Measurements from ENCODE around the gene THAP11. TPM values are rescaled to one million over a fixed set of nuclear protein-coding genes. Genes with fewer than 3 reads are reported as not detected.
A peak's percentile ranks its signal among the peaks of the same experiment; 100 is the strongest.
"Not testable (repeated sequence)": the region's sequence is repeated elsewhere in the genome, so short reads cannot be mapped to it uniquely, and the experiment has no call there.

The THAP11 gene
- polyA plus RNA-seq, 3 donors, result 11.4 to 16.4 (median 15.6) TPM

- WGBS, 3 donors, result 0 to 3% (median 2%) methylated on average over 3 of the region's 3 CpGs
- no peak overlapping the region for H3K27ac ChIP-seq (ENCODE audit: low read depth, low read length)
Observed at GRCh38 chr16:67833030-67833414, 9.1 kb upstream of the THAP11 start.

DNA sequence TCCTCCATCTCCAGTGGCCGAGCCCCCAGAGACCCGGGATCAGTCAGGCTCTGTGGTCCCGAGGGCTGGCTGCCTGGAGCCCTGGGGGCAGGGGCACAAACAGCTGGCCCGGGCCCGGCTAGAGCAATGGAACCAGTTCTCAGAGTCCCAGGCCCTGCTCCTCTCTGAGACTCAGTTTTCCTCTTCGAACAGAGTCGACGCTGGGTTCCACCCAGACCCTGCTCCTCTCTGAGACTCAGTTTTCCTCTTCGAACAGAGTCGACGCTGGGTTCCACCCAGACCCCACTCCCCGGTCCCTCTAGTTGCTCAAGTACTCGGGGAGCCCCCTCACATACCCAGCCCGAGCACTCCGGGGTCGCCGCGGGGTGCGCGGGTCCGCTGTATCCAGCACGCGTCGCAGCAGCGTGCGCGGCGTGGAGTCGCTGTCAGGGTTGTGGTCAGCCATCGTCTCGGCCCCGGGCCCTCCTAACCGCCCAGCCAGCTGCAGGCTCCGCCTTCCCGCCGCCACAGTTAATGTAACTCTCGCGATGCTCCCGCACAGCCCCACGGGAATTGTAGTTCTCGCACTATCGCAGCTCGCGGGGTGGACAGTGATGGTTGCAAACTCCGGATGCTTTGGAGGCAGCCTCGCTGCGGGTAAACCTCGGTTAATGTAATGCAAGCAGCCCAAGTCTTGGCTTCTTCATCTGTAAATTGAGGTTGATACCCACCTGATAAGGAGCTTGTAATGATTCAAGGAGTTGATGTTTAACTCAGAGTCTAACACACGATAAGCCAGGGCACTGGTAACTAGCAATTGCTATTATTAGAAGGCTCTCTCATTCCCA lies 8.5 kb upstream of the THAP11 start:
- H3K27ac ChIP-seq (ENCODE audit: low read depth, low read length), result no peak overlapping the region

DNA sequence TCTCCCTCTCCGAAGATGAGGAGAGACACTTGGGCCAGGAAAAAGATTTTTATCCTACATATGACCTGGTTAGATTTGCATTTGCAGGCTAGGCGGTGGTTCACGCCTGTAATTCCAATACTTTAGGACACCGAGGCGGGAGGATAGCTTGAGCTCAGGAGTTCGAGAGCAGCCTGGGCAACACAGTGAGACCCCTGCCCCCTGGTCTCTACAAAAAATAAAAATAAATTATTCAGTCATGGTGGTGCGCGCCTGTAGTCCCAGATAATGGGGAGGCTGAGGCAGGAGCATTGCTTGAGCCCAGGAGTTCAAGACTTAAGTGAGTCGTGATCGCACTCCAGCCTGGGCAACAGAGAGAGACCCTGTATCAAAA lies 7.9 kb upstream of the THAP11 start:
- 81 to 84% (median 83%) methylated on average over 10 of the region's 10 CpGs for WGBS, 3 donors
- H3K27ac ChIP-seq (ENCODE audit: low read depth, low read length), result no peak overlapping the region

More for the DNA sequence above, 8.5 kb upstream of the THAP11 start:
- 0 to 1% (median 1%) methylated on average over 49 of the region's 49 CpGs for WGBS, 3 donors

DNA sequence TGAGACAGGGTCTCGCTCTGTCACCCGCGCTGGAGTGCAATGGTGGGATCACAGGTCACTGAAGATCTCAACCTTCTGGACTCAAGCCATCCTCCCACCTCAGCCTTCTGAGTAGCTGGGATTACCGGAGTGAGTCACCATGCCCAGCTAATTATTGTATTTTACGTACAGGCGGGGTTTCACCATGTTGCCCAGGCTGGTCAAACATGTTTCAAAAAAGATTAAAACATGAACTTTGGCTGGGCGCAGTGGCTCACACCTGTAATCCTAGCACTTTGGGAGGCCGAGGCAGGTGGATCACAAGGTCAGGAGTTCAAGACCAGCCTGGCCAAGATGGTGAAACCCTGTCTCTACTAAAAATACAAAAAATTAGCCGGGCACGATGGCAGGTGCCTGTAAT lies 4.9 kb upstream of the THAP11 start:
- H3K27ac ChIP-seq (ENCODE audit: low read depth, low read length), result not testable (repeated sequence)
- WGBS, 3 donors, result 88 to 96% (median 94%) methylated on average over 10 of the region's 10 CpGs

DNA sequence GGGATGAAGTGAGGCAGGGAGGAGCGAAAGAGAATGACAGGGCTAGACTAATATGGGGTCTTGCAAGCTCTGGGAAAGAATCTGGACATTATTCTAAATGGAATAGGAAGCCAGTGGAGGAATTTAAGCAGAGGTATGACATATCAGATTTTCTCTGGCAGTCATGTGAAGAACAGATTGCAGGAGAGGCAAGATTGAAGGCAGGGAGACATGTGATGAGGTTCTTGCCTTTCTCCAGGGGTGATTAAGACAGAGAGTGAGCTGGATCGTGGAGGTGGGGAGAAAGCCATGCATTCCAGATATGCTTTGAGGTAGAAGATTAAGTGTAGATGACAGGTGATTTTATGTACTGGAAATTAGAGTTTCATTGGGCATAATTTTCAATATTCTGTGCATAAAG lies 4.3 kb upstream of the THAP11 start:
- 86 to 90% (median 87%) methylated on average over 2 of the region's 2 CpGs for WGBS, 3 donors
- H3K27ac ChIP-seq (ENCODE audit: low read depth, low read length), result no peak overlapping the region

DNA sequence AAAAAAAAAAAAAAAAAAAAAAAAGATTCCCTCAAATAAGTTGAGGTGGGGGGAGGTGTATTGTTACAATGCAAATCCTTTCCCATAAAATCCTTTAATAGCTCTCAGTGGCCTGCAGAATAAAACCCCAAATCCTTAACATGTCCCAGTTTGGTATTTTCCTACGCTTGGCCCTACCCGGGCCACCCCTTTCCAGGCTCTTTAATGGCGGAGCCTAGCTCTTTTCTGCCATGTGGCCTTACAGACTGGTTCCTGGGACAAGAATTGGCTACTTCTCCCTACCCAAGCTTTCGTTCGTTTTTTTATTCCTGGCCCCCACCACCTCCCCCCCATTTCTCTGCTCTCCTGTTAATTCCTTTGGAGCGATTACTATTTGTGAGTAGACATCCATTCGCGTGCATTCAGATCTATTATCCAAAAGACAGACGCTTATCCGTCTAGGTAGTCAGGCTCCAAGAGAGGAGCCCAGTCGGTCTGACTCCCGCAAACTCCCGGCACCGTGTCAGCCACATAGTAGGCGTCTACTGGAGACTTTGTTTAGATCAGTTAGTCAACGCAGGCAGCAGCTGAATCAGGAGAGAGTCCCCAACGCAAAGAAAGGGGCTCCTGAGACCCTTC lies 813 bp upstream of the THAP11 start:
- WGBS, 3 donors, result 45 to 51% (median 49%) methylated on average over 17 of the region's 17 CpGs
- H3K27ac ChIP-seq (ENCODE audit: low read depth, low read length), result no peak overlapping the region

DNA sequence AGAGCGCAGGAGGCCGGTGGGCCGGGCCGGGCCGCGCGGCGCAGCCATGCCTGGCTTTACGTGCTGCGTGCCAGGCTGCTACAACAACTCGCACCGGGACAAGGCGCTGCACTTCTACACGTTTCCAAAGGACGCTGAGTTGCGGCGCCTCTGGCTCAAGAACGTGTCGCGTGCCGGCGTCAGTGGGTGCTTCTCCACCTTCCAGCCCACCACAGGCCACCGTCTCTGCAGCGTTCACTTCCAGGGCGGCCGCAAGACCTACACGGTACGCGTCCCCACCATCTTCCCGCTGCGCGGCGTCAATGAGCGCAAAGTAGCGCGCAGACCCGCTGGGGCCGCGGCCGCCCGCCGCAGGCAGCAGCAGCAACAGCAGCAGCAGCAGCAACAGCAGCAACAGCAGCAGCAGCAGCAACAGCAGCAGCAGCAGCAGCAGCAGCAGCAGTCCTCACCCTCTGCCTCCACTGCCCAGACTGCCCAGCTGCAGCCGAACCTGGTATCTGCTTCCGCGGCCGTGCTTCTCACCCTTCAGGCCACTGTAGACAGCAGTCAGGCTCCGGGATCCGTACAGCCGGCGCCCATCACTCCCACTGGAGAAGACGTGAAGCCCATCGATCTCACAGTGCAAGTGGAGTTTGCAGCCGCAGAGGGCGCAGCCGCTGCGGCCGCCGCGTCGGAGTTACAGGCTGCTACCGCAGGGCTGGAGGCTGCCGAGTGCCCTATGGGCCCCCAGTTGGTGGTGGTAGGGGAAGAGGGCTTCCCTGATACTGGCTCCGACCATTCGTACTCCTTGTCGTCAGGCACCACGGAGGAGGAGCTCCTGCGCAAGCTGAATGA lies 606 bp downstream of the THAP11 start:
- WGBS, 3 donors, result 0 to 1% (median 1%) methylated on average over 58 to 67 of the region's 67 CpGs
- peak overlapping the region; percentile 13 for H3K27ac ChIP-seq (ENCODE audit: low read depth, low read length)

DNA sequence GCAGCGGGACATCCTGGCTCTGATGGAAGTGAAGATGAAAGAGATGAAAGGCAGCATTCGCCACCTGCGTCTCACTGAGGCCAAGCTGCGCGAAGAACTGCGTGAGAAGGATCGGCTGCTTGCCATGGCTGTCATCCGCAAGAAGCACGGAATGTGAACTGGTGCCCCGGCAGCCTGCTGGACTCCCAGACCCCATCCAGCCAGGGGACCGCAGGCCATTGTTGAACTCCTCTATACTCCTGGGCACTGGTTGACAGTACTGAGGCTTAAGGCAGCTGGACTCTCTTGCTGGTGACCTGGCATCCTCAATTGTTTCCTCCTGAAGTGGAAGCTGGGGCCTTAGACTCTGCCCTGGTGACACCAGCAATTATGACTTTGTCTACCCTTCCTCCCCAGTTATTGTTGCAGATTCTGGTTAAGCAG lies 1.2 kb downstream of the THAP11 start:
- no peak overlapping the region for H3K27ac ChIP-seq (ENCODE audit: low read depth, low read length)
- 7 to 15% (median 8%) methylated on average over 11 of the region's 11 CpGs for WGBS, 3 donors

DNA sequence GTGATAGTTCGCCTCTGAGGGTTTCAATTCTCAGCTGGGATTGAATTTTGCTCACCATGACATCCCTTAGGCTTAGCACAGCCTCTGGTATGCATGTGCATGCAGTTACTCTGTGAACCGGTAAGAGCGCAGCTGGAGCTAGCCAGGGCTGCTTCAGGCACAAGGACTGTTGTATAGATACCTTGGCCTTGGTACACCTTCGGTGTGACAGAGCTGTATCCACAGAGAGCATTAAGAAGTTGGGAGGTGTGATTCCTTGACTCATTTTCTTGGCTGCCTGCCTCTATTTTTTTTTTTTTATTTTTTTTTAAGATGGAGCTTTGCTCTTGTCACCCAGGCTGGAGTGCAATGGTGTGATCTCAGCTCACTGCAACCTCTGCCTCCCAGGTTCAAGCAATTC lies 2.4 kb downstream of the THAP11 start:
- H3K27ac ChIP-seq (ENCODE audit: low read depth, low read length), result no peak overlapping the region
- WGBS, 3 donors, result 58 to 82% (median 81%) methylated on average over 4 of the region's 4 CpGs

- H3K27ac ChIP-seq (ENCODE audit: low read depth, low read length), result no peak overlapping the region
- 71 to 73% (median 72%) methylated on average over 5 of the region's 5 CpGs for WGBS, 3 donors
Observed at GRCh38 chr16:67845291-67846062, 3.4 kb downstream of the THAP11 start.

DNA sequence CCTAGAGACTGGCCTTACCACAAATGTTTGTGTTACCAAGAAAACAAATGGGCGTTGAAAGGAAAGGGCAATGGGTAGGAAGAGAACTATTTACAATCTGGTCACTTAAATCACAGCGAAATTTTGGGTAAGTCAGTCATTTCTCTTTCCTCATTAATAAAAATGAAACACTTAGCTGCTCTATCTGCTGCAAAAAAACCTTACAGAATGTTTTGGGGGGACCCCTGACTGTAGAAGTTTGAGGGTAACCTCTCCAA lies 3.9 kb downstream of the THAP11 start:
- WGBS, 3 donors, result 6 to 25% (median 12%) methylated on average over 2 of the region's 2 CpGs

GRCh38 chr16:67846320-67847063 lies 4.4 kb downstream of the THAP11 start, which contains the start of gene NUTF2:
TSS of gene NUTF2 (plus strand) at chr16:67846933. CDS start at chr16:67865131, 18,198 bp downstream.
- WGBS, 3 donors, result 0 to 1% (median 0%) methylated on average over 43 to 57 of the region's 57 CpGs
- H3K27ac ChIP-seq (ENCODE audit: low read depth, low read length), result no peak within 1 kb of the TSS

More for the DNA sequence above, 3.9 kb downstream of the THAP11 start:
- H3K27ac ChIP-seq (ENCODE audit: low read depth, low read length), result no peak overlapping the region

DNA sequence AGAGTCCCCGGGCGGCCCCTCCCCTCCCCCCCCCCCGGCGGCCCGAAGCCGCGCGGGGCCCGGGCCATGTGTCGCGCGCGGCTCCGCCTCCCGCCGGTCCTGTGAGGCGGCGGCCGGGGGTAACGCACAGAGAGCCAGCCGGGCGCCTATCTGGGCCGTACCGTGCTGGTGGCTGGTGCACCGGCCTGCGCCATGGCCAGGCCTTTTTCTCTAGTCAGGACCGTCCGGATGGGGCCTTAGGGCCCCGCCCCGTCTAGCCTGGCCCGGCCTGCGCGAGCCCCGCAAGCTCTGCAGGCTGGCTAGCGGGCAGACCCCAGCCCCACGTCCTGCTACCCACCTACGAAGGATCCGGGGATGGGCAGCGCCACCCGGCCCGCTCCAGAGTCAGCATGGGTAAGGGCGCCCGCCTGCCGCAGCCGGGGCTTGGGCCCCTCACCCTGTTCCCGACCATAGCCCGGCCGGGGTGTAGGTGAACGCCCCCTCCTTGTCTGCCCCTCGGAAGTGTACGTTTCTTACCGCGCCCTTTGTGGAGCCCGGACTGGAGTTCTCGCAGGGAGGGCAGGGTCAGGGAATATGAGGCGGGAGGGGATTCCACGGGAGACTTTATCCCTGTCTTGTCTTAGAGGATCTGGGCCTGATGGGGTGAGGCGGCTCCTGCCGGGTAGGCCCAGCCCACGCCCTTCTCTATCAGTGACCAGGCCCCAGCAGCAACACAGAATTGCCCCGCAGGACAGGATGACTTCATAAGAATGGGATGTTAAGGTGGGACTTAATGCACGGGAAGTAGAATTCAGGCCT lies 5.1 kb downstream of the THAP11 start, which contains the start of gene CENPT:
TSS of gene CENPT (minus strand) at position 630 of the 798 bp plus-strand sequence. CDS start 13,834 bp downstream, outside the sequence.
- H3K27ac ChIP-seq (ENCODE audit: low read depth, low read length), result no peak within 1 kb of the TSS
- 0% methylated on average over 42 to 62 of the region's 62 CpGs for WGBS, 3 donors

- 81 to 92% (median 90%) methylated on average over 11 of the region's 11 CpGs for WGBS, 3 donors
- no peak overlapping the region for H3K27ac ChIP-seq (ENCODE audit: low read depth, low read length)
Observed at GRCh38 chr16:67848118-67848517, 6.0 kb downstream of the THAP11 start.

DNA sequence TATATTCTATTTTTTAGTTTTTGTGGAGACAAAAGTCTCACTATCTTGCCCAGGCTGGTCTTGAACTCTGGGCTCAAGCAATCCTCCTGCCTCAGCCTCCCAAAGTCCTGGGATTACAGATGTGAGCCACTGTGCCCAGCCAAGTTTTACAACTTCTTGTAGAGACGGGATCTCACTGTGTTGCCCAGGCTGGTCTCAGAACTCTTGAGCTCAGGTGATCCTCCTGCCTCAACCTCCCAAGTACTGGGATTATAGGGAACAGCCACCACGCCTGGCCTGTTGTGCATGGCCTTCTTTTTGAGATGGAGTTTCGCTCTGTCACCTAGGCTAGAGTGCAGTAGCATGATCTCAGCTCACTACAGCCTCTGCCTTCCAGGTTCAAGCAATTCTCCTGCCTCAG lies 11.6 kb downstream of the THAP11 start:
- no peak overlapping the region for H3K27ac ChIP-seq (ENCODE audit: low read depth, low read length)
- 97 to 98% (median 98%) methylated on average over 3 of the region's 3 CpGs for WGBS, 3 donors

DNA sequence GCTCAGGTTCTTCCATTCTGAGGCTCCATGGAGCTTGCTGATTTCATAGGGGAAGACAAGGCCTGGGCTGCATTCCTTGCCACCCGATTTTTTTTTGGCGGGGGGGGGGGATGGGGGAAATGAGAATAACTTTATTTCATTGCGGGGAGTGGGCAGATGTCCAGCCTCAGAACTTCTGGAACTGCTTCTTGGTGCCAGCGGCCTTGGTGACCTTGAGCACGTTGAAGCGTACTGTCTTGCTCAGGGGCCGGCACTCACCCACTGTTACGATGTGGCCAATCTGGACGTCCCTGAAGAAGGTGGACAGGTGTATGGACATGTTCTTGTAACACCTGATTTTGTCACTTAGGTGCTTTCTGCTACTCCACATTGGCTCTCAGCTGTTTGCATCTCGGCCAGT lies 13.7 kb downstream of the THAP11 start:
- no peak overlapping the region for H3K27ac ChIP-seq (ENCODE audit: low read depth, low read length)
- 34 to 82% (median 81%) methylated on average over 10 of the region's 10 CpGs for WGBS, 3 donors

DNA sequence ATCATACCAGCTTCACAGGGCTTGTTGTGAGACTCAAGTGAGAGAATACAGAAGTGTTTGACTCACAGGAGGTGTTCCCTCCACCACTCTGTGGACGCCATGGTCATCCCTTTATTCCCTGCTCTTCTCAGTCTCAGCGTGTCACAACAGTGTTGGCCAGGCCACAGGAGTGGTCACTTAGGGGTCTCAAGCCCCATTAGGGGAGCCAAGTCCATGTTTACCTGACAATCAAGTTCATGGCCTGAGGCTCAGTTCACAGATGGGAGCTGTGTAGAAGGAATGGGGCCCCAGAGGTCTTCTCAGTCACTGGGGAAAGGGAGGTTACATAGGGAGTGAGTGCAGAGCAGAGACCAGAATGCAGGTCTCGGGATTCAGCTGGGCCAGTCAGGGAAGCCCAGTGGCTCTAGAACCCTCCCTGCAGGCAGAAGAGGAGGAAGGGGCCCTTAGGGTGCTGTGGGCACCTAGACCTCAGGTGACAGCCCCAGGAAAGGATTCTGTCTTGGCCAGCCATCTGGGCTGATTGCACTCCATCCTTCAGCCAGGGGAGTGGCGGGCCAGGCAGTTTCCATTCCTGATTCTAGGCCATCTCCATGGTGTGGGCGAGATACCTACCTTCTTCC lies 14.9 kb downstream of the THAP11 start:
- 86 to 95% (median 88%) methylated on average over 5 of the region's 5 CpGs for WGBS, 3 donors

More for the DNA sequence above, 14.9 kb downstream of the THAP11 start:
- H3K27ac ChIP-seq (ENCODE audit: low read depth, low read length), result no peak overlapping the region

Measured in adipose tissue (tissue), 3 donors.